Measurements from ENCODE around the gene TOB1. TPM values are rescaled to one million over a fixed set of nuclear protein-coding genes. Genes with fewer than 3 reads are reported as not detected.

TOB1 gene
- total and polyA plus RNA-seq, 9 of the 15 experiments (the other 6 are each of a cell fraction or from before 2014, with no cell fraction given): 4.8 to 63.7 (median 13.2) TPM

DNA sequence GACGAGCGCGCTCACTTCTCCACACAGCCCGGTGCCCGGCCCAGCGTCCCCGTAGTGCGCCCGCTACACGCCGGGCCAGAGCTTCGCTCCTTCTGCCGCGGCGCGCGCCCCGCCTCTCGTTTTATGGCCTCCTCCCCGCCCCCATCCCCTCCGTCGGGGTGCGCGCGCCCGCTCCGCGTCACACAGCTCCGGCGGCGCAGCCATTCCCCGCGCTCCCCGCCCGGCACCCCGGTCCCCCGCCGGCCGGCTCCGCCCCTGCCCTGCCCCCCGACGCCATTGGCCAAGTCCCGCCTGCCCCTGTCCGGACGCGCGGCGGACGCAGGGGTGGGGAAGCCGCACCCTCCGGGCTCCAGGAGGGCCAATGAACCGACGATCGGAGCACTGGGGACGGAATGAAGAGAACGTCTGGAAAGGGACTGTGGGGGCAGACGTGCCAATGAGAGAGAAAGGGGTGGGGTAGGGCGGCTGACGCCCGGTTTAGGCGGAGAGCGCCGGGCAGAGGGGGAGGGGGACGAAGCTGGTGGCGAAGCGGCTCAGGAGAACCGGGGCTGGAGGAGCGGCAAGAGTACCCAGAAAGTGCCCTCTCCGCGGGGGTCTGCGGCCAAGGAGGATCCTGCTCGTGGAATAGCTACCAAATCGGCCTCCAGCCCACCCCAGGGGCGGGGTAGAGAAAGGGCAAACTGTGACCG is at the start of gene TOB1 (continued):
- TF ChIP-seq, protein P1, sequence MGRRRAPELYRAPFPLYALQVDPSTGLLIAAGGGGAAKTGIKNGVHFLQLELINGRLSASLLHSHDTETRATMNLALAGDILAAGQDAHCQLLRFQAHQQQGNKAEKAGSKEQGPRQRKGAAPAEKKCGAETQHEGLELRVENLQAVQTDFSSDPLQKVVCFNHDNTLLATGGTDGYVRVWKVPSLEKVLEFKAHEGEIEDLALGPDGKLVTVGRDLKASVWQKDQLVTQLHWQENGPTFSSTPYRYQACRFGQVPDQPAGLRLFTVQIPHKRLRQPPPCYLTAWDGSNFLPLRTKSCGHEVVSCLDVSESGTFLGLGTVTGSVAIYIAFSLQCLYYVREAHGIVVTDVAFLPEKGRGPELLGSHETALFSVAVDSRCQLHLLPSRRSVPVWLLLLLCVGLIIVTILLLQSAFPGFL (CRISPR knock-in tag; IDR thresholded peaks at IDR 0.05): no peak
- TF ChIP-seq EGR1 (conservative IDR thresholded peaks at IDR 0.05) (peak; percentile 28; the same call in 1 of the 2 replicates), MCM5 (IDR thresholded peaks at IDR 0.05; ENCODE audit: low read depth) (no peak), MAZ (CRISPR knock-in tag; conservative IDR thresholded peaks at IDR 0.05 in 1 of 2, IDR thresholded peaks at IDR 0.05 in 1 of 2) (peak; percentile 82 to 83; a peak in 3 of 4 replicates), ARID3A (IDR thresholded peaks at IDR 0.05; ENCODE audit: borderline replicate concordance, low read depth, low read length) (no peak), ZNF717 (CRISPR knock-in tag; IDR thresholded peaks at IDR 0.05) (no peak), NCOR1 (IDR thresholded peaks at IDR 0.05) (peak; percentile 42; the same call in 1 of the 2 replicates), HCFC1 (IDR thresholded peaks at IDR 0.05; ENCODE audit: low read depth, low read length) (peak; percentile 62), HES1 (IDR thresholded peaks at IDR 0.05; ENCODE audit: low read depth) (no peak), ZNF668 (CRISPR knock-in tag; IDR thresholded peaks at IDR 0.05) (no peak), SRF (CRISPR knock-in tag; IDR thresholded peaks at IDR 0.05) (no peak; a peak in 1 of 4 replicates), YBX1 (IDR thresholded peaks at IDR 0.05) (no peak), MCM7 (IDR thresholded peaks at IDR 0.05) (no peak), JUNB (CRISPR knock-in tag; conservative IDR thresholded peaks at IDR 0.05) (0 out of 2 replicates have a peak, but pooled peaks have one; percentile 26), DDX20 (tag; IDR thresholded peaks at IDR 0.05; ENCODE audit: low read depth) (no peak), PHF21A (IDR thresholded peaks at IDR 0.05; ENCODE audit: borderline replicate concordance, low read depth) (peak; percentile 11; the same call in 1 of the 2 replicates)
- TF ChIP-seq, protein P2, sequence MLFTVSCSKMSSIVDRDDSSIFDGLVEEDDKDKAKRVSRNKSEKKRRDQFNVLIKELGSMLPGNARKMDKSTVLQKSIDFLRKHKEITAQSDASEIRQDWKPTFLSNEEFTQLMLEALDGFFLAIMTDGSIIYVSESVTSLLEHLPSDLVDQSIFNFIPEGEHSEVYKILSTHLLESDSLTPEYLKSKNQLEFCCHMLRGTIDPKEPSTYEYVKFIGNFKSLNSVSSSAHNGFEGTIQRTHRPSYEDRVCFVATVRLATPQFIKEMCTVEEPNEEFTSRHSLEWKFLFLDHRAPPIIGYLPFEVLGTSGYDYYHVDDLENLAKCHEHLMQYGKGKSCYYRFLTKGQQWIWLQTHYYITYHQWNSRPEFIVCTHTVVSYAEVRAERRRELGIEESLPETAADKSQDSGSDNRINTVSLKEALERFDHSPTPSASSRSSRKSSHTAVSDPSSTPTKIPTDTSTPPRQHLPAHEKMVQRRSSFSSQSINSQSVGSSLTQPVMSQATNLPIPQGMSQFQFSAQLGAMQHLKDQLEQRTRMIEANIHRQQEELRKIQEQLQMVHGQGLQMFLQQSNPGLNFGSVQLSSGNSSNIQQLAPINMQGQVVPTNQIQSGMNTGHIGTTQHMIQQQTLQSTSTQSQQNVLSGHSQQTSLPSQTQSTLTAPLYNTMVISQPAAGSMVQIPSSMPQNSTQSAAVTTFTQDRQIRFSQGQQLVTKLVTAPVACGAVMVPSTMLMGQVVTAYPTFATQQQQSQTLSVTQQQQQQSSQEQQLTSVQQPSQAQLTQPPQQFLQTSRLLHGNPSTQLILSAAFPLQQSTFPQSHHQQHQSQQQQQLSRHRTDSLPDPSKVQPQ (CRISPR knock-in tag; IDR thresholded peaks at IDR 0.05; ENCODE audit: borderline replicate concordance): no peak
- TF ChIP-seq, protein P3, sequence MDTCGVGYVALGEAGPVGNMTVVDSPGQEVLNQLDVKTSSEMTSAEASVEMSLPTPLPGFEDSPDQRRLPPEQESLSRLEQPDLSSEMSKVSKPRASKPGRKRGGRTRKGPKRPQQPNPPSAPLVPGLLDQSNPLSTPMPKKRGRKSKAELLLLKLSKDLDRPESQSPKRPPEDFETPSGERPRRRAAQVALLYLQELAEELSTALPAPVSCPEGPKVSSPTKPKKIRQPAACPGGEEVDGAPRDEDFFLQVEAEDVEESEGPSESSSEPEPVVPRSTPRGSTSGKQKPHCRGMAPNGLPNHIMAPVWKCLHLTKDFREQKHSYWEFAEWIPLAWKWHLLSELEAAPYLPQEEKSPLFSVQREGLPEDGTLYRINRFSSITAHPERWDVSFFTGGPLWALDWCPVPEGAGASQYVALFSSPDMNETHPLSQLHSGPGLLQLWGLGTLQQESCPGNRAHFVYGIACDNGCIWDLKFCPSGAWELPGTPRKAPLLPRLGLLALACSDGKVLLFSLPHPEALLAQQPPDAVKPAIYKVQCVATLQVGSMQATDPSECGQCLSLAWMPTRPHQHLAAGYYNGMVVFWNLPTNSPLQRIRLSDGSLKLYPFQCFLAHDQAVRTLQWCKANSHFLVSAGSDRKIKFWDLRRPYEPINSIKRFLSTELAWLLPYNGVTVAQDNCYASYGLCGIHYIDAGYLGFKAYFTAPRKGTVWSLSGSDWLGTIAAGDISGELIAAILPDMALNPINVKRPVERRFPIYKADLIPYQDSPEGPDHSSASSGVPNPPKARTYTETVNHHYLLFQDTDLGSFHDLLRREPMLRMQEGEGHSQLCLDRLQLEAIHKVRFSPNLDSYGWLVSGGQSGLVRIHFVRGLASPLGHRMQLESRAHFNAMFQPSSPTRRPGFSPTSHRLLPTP (IDR thresholded peaks at IDR 0.05; ENCODE audit: borderline replicate concordance, extremely low read depth, insufficient read length): no peak

Data from K562 (cell line).